Measurements from ENCODE around the gene FHOD3. TPM values are rescaled to one million over a fixed set of nuclear protein-coding genes. Genes with fewer than 3 reads are reported as not detected.

The FHOD3 gene
- total RNA-seq, 1 donor: 13.0 TPM

DNA sequence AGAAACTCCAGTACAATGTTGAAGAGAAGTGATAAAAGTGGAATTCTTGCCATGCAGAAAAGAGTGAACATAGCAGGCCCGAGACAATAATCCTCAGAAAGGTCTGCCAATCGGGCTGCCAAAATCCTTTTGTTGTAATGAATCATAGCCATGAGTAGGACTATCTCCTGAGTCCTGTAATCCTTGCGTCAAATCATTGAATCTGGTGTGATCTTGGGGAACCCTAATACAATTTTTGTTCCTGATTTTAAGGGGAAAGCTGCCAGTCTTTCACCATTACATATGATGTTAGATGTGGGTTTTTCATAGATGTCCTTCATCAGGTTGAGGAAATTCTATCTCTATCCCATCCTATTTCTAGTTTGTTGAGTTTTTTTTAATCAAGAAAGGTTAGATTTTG, 529.0 kb downstream of the FHOD3 start:
- Histone ChIP-seq H2AFZ (ENCODE audit: low read length) (no peak overlapping the region), H3K4me3 (ENCODE audit: insufficient read depth, low read length) (no peak overlapping the region), H3K4me1 (ENCODE audit: insufficient read depth, low read length) (peaks cover 7% of the 10 kb centered on the region), H3K79me2 (ENCODE audit: insufficient read depth, low read length) (peaks cover 32% of the 10 kb centered on the region), H3K27ac (ENCODE audit: low read depth, low read length) (no peak overlapping the region), H3K4me2 (ENCODE audit: insufficient read depth, low read length) (no peak overlapping the region), H3K27me3 (ENCODE audit: insufficient read depth, low read length) (no peaks in the 10 kb centered on the region), H3K36me3 (ENCODE audit: insufficient read depth, low read length) (no peaks in the 10 kb centered on the region), H4K20me1 (ENCODE audit: insufficient read depth, low read length) (no peaks in the 10 kb centered on the region), H3K9me3 (ENCODE audit: low read depth, low read length) (no peaks in the 10 kb centered on the region)
- TF ChIP-seq, protein P1, sequence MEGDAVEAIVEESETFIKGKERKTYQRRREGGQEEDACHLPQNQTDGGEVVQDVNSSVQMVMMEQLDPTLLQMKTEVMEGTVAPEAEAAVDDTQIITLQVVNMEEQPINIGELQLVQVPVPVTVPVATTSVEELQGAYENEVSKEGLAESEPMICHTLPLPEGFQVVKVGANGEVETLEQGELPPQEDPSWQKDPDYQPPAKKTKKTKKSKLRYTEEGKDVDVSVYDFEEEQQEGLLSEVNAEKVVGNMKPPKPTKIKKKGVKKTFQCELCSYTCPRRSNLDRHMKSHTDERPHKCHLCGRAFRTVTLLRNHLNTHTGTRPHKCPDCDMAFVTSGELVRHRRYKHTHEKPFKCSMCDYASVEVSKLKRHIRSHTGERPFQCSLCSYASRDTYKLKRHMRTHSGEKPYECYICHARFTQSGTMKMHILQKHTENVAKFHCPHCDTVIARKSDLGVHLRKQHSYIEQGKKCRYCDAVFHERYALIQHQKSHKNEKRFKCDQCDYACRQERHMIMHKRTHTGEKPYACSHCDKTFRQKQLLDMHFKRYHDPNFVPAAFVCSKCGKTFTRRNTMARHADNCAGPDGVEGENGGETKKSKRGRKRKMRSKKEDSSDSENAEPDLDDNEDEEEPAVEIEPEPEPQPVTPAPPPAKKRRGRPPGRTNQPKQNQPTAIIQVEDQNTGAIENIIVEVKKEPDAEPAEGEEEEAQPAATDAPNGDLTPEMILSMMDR (IDR thresholded peaks at IDR 0.05; ENCODE audit: extremely low read depth, low read depth, low read length): no peak
- no peak for DNase-seq (ENCODE audit: insufficient read length, low spot score, missing footprints)

GRCh38 chr18:36828157-36828629, 530.7 kb downstream of the FHOD3 start:
- Histone ChIP-seq H3K4me3 (ENCODE audit: insufficient read depth, low read length) (peak overlapping the region; percentile 99), H3K36me3 (ENCODE audit: insufficient read depth, low read length) (no peaks in the 10 kb centered on the region), H3K79me2 (ENCODE audit: insufficient read depth, low read length) (peaks cover 34% of the 10 kb centered on the region), H3K4me1 (ENCODE audit: insufficient read depth, low read length) (peaks cover 7% of the 10 kb centered on the region), H3K27me3 (ENCODE audit: insufficient read depth, low read length) (no peaks in the 10 kb centered on the region), H3K9me3 (ENCODE audit: low read depth, low read length) (no peaks in the 10 kb centered on the region), H3K27ac (ENCODE audit: low read depth, low read length) (peak overlapping the region; percentile 87), H3K4me2 (ENCODE audit: insufficient read depth, low read length) (peak overlapping the region; percentile 88), H4K20me1 (ENCODE audit: insufficient read depth, low read length) (no peaks in the 10 kb centered on the region), H2AFZ (ENCODE audit: low read length) (peak overlapping the region; percentile 99)
- TF ChIP-seq, protein P1 (IDR thresholded peaks at IDR 0.05; ENCODE audit: extremely low read depth, low read depth, low read length): no peak
- DNase-seq (ENCODE audit: insufficient read length, low spot score, missing footprints): peak; percentile 25

- Histone ChIP-seq H3K4me3 (ENCODE audit: insufficient read depth, low read length) (peak within 1 kb of the TSS; percentile 99), H4K20me1 (ENCODE audit: insufficient read depth, low read length) (no peaks in the 10 kb centered on the region), H3K27me3 (ENCODE audit: insufficient read depth, low read length) (no peaks in the 10 kb centered on the region), H3K4me2 (ENCODE audit: insufficient read depth, low read length) (peak within 1 kb of the TSS; percentile 88), H3K4me1 (ENCODE audit: insufficient read depth, low read length) (peaks cover 7% of the 10 kb centered on the region), H3K9me3 (ENCODE audit: low read depth, low read length) (no peaks in the 10 kb centered on the region), H2AFZ (ENCODE audit: low read length) (peak within 1 kb of the TSS; percentile 99), H3K27ac (ENCODE audit: low read depth, low read length) (peak within 1 kb of the TSS; percentile 87), H3K79me2 (ENCODE audit: insufficient read depth, low read length) (peaks cover 36% of the 10 kb centered on the region), H3K36me3 (ENCODE audit: insufficient read depth, low read length) (no peaks in the 10 kb centered on the region)
- peak; percentile 99 for DNase-seq (ENCODE audit: insufficient read length, low spot score, missing footprints)
- TF ChIP-seq, protein P1 (IDR thresholded peaks at IDR 0.05; ENCODE audit: extremely low read depth, low read depth, low read length): peak; percentile 49
Observed at GRCh38 chr18:36828630-36829361, 531.3 kb downstream of the FHOD3 start, which contains the start of the genes KIAA1328 and TPGS2. Gene KIAA1328, plus strand, starts transcription at chr18:36829127. Its CDS starts 12 bp downstream, at chr18:36829139. Gene TPGS2, minus strand, starts transcription at chr18:36829002. Its CDS starts 235 bp downstream, at chr18:36828767.

Other genes with a start within 250 kb of the FHOD3 start
- 31.5 and 36.2 TPM in 2 replicates for gene RPRD1A, start 230.2 kb upstream of the FHOD3 start, total RNA-seq
- gene SLC39A6, start 168.4 kb upstream of the FHOD3 start, total RNA-seq: 133 and 144 TPM in 2 replicates
- gene ELP2, start 167.8 kb upstream of the FHOD3 start, total RNA-seq: 125 and 140 TPM in 2 replicates
- gene MOCOS, start 110.2 kb upstream of the FHOD3 start, total RNA-seq: 14.4 and 19.9 TPM in 2 replicates